EL (cell line): ENCODE results near the gene CNIH1.

Experiments used
- DNase-seq: peaks from one replicate; pipeline ENCODE4 v3.0.0-alpha.2; 2016

The CNIH1 gene

GRCh38 chr14:54440873-54441868 is at the start of gene CNIH1:
Gene CNIH1 (minus strand): TSS chr14:54441374. CDS start chr14:54441327, 47 bp downstream.
- DNase-seq = peak; percentile 92

- DNase-seq = peak; percentile 23
Observed at GRCh38 chr14:54490445-54491175, 49.4 kb upstream of the CNIH1 start.

GRCh38 chr14:54489731-54490444 is 48.7 kb upstream of the CNIH1 start:
- DNase-seq = no peak

- no peak for DNase-seq
Observed at GRCh38 chr14:54489318-54489683, 48.1 kb upstream of the CNIH1 start.

GRCh38 chr14:54488646-54489317 is 47.6 kb upstream of the CNIH1 start, which contains the start of gene GMFB:
Gene GMFB (minus strand): TSS chr14:54488980. CDS start chr14:54488927, 53 bp downstream.
- DNase-seq = peak; percentile 93

- DNase-seq = no peak
Observed at GRCh38 chr14:54488318-54488645, 47.1 kb upstream of the CNIH1 start.

DNA sequence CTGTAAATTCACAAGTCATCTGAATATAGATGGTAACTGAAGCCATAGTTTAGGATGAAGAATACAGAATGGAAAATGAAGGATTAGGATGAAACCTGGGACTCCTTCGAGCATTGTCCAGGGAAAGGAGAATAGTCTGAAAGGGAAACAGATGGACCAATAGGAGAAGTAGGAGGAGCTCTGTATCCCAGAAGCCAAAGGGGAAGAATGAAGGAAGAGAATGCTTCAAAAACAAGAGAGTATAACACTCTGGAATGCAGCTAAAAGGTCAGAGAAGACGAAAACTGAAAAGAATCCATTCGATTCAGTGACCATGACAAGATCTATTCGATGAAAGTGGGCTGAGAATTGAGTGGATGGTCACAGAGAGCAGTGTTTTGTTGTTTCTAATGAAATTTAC is 46.6 kb upstream of the CNIH1 start:
- peak; percentile 66 for DNase-seq

DNA sequence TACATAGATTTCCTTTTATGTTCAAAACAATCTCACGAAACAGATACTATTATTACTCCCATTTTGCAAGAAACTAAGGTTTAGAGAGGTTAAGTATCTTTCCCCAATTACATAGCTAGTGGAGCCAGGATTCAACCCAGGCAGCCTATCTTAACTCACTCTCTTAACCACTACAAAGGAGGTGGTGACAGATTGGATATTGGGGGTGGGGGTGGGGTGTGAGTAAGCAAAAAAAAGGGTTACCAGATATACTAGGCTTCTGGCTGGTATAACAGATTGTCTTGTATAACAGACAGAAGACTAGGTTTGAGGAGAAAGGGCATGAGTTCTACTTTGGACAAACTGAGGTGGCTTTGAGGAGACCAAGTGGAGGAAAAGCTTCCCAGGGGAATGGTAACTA is 45.5 kb upstream of the CNIH1 start:
- DNase-seq = no peak

DNA sequence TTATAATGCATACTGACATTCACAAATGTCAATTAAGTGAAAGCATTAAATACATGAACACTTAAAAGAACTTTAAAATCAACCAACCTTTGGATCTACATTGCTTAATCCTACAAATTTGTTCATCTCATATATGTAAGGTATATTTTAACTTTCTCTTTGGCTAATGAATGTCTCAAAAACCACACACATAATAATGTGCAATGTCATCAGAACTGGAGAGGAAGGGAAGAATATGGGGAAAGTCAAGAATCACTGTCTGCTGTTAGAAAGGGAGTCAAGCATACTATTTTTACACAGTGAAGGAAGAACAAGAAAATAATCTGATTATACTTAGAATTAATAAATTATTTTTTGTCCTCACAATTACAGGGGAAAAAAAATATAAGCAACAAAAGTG is 42.7 kb upstream of the CNIH1 start:
- DNase-seq = no peak

GRCh38 chr14:54483073-54483745 is 42.0 kb upstream of the CNIH1 start:
- no peak for DNase-seq

DNA sequence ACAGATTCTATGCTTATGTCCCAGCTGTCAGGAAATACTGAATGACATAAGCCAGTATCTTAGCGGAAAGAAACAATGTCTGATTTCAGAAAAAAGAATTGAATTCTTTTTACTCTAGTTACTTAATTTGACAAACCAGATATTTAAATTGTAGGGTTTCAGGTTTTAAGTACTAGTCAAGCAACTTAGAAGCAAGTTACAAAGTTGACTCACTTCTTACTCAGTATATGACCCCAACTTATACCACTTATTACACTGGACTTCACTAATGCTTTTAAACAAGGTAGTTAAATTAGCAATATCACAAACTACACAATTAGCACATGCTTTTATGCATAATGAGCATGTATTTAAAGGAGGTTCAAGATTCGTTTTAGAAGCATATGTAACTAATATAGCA is 40.5 kb upstream of the CNIH1 start:
- no peak for DNase-seq

DNA sequence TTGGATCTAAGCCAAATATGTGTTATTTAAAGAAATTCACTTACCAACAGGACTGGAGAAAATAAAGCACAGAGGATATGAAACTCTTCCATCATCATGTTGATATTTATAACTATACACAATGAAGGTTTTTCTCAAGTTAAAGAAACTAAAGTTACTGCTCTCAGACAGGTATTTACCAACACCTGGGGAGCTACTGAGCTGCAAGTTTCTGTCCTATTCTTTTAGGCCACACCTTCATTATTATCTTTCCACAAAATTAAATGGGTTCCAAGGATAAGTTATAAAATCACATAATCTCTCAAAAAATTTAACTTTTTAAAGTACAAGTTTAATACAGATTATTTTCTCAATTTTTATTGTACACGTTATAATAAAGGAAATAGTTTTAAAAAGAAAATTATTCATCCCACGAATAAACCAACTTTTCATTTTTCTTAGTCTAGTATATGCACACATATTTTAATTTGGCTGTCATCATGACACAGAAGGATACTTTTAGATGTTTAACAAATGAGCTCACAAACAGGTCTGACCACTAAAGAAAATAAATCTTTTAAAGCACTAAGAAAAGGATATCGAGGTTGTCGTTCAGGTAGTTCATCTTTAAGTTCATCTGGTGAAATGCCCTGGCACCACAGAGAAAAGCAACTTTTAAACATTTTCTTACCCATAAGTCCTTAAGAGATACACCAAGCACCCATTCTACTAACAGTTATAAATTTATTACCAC is 39.8 kb upstream of the CNIH1 start:
- DNase-seq = peak; percentile 23

GRCh38 chr14:54478636-54479215 is 37.6 kb upstream of the CNIH1 start:
- no peak for DNase-seq

DNA sequence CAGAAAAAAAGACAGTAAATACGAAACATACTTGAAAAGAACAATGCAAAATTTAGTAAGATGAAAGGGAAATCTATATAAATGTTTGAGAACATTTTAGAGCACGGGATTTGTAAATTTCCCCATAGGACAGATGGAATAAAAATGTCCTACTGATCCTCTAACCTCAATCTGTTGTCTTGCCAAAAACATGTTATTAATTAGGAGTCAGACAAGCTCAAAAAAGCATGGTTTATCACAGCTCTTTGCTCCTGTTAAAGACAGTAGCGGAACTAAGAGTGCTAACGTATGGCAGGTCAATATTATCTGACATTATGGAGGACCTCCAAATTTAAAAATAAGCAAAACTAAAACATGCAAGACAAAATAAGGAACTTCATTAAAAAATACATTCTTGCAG is 34.7 kb upstream of the CNIH1 start:
- no peak for DNase-seq

DNA sequence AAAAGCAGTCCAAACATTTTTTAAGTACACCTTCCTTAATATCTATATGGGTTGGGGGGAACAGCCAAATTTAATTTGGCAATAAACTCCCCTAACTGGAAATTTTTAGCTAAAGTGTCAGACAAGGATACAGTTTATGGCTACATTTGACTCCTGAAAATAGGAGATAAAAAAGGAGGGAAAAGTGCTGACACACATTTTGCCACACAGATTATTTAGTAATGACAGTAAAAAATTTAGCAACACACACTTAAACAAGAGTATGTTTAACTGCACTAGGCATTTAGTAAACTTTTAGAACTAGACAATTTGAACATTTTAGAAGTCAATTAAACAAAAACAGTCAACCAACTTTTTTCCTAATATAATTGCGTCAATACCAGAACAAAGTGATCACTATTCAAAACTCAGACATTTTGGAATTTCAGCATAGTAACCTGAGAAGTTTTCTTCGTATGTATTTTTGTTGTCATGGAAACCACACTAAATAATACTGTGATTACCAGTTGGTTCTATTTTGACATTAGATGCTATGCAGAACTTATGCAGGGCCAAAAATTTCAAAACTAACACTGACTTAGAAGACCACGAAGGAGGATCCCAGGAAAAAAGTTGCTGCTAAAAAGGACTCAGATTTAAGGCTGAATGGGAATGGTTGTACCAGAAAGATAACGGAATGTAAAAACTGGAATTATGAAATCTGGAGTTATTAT is 34.2 kb upstream of the CNIH1 start:
- no peak for DNase-seq

DNA sequence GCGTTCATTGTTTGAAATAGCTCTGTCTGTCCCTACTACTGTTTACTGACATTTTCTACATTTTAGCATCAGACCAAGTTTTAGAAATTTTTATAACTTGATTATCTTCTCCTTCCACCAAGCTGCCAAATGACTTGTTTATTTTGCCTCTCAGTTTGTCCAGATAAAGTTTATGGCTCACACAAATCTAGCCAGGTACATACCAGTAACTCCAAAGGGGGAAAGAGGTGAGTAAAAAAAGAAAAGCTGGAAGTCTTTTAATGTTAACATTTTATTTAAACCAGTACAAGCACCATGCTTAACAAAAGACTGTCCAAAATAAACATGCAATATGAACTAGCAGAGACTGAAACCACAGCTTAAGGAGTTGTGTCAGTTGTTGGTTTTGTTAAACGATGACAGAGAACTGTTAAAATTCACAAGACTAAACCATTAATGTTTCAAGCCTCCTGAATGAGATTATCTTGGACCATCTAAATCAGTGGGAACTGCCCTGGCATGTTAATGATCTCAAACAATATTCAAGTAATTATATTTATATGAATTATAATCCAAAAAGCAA is 33.1 kb upstream of the CNIH1 start:
- no peak for DNase-seq

DNA sequence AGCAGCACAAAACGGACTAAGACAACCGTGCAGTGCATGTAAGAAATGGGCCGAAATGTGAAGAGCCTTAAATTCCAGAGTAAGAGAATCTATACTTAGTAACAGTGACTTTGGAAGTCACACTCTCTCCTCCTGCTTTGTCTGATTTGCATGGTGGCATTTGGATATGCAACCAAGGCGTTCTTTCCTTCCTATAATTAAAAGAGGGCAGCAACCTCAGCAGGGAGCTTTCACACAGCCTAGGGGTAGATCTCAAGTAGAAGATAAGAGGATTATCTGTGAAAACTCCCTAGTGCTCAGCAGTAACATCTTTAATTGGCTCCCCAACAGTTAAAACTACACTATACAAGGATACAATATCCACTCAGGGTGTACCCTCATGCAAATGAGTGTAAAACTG is 31.1 kb upstream of the CNIH1 start:
- DNase-seq = no peak

GRCh38 chr14:54471641-54472040 is 30.5 kb upstream of the CNIH1 start:
- DNase-seq = no peak

GRCh38 chr14:54470701-54471100 is 29.5 kb upstream of the CNIH1 start:
- no peak for DNase-seq

DNA sequence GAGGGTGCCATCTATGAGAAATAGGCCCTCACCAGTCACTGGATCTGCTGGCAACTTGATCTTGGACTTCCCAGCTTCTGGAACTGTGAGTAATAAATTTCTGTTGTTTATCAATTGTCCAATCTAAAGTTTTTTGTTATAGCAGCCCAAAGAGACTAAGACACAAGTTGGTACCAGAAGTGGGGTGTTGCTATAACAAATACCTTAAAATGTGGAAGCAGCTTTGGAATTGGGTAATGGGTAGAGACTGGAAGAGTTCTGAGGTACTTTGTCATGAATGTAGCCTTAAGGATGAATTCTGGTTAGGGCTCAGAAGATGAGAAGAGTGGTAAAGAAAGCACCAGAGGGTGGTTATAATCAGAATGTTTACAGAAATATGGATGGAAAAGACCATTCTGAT is 26.1 kb upstream of the CNIH1 start:
- DNase-seq = no peak
